ENCODE results near the gene TANGO2. TPM values are rescaled to one million over a fixed set of nuclear protein-coding genes. Genes with fewer than 3 reads are reported as not detected.

Gene TANGO2
- total RNA-seq, 2 experiments from 2014 or later = 40.7 to 41.2 TPM

GRCh38 chr22:19996694-19997384 lies 24.1 kb upstream of the TANGO2 start:
- no peak for DNase-seq
- POLR2A ChIA-PET = no interaction called here

GRCh38 chr22:19997561-19998231 lies 23.2 kb upstream of the TANGO2 start:
- Mint-ChIP-seq H3K4me3 (no peak overlapping the region), H3K4me1 (no peaks in the 10 kb centered on the region)

More at GRCh38 chr22:19996694-19997384, 24.1 kb upstream of the TANGO2 start:
- H3K27me3 Mint-ChIP-seq = peaks cover 8% of the 10 kb centered on the region
- H3K27ac Mint-ChIP-seq = no peak overlapping the region
- no peak overlapping the region for H3K4me3 Mint-ChIP-seq
- H3K36me3 Mint-ChIP-seq = no peaks in the 10 kb centered on the region
- H3K9me3 Mint-ChIP-seq = no peaks in the 10 kb centered on the region
- H3K4me1 Mint-ChIP-seq = no peaks in the 10 kb centered on the region
- no peak for ATAC-seq (ENCODE audit: low read depth)

GRCh38 chr22:19998232-19998951 lies 22.5 kb upstream of the TANGO2 start:
- H3K4me1 Mint-ChIP-seq = no peaks in the 10 kb centered on the region
- DNase-seq (no peak), ATAC-seq (ENCODE audit: low read depth) (no peak)
- peaks cover 13% of the 10 kb centered on the region for H3K27me3 Mint-ChIP-seq
- H3K9me3 Mint-ChIP-seq = peaks cover 5% of the 10 kb centered on the region
- peaks cover 4% of the 10 kb centered on the region for H3K36me3 Mint-ChIP-seq
- POLR2A ChIA-PET = no interaction called here
- no peak overlapping the region for H3K27ac Mint-ChIP-seq
- no peak overlapping the region for H3K4me3 Mint-ChIP-seq

More at GRCh38 chr22:19997561-19998231, 23.2 kb upstream of the TANGO2 start:
- H3K9me3 Mint-ChIP-seq = no peaks in the 10 kb centered on the region
- DNase-seq (no peak), ATAC-seq (ENCODE audit: low read depth) (no peak)
- no peak overlapping the region for H3K27ac Mint-ChIP-seq
- no peaks in the 10 kb centered on the region for H3K36me3 Mint-ChIP-seq
- POLR2A ChIA-PET = no interaction called here
- peaks cover 9% of the 10 kb centered on the region for H3K27me3 Mint-ChIP-seq

GRCh38 chr22:19998991-19999820 lies 21.7 kb upstream of the TANGO2 start:
- Mint-ChIP-seq H3K4me1 (no peaks in the 10 kb centered on the region), H3K4me3 (no peak overlapping the region), H3K9me3 (peaks cover 11% of the 10 kb centered on the region), H3K36me3 (peaks cover 4% of the 10 kb centered on the region), H3K27me3 (peaks cover 18% of the 10 kb centered on the region), H3K27ac (no peak overlapping the region)
- ATAC-seq (ENCODE audit: low read depth) = no peak
- POLR2A ChIA-PET = no interaction called here
- no peak for DNase-seq

GRCh38 chr22:20000246-20001081 lies 20.4 kb upstream of the TANGO2 start:
- POLR2A ChIA-PET = no interaction called here
- no peak overlapping the region for H3K27ac Mint-ChIP-seq
- peaks cover 11% of the 10 kb centered on the region for H3K9me3 Mint-ChIP-seq
- H3K36me3 Mint-ChIP-seq = peaks cover 4% of the 10 kb centered on the region
- ATAC-seq (ENCODE audit: low read depth) = no peak
- H3K4me1 Mint-ChIP-seq = no peaks in the 10 kb centered on the region
- peaks cover 21% of the 10 kb centered on the region for H3K27me3 Mint-ChIP-seq
- no peak for DNase-seq
- H3K4me3 Mint-ChIP-seq = no peak overlapping the region

GRCh38 chr22:20001082-20001638 lies 19.8 kb upstream of the TANGO2 start:
- Mint-ChIP-seq H3K4me1 (no peaks in the 10 kb centered on the region), H3K36me3 (peaks cover 4% of the 10 kb centered on the region), H3K27me3 (peaks cover 23% of the 10 kb centered on the region), H3K4me3 (no peak overlapping the region), H3K9me3 (peaks cover 11% of the 10 kb centered on the region), H3K27ac (no peak overlapping the region)
- POLR2A ChIA-PET = no interaction called here
- DNase-seq (no peak), ATAC-seq (ENCODE audit: low read depth) (no peak)

- H3K27me3 Mint-ChIP-seq = peaks cover 23% of the 10 kb centered on the region
- peaks cover 4% of the 10 kb centered on the region for H3K36me3 Mint-ChIP-seq
- peaks cover 11% of the 10 kb centered on the region for H3K9me3 Mint-ChIP-seq
- H3K4me1 Mint-ChIP-seq = no peaks in the 10 kb centered on the region
- no peak for DNase-seq
- POLR2A ChIA-PET = no interaction called here
- ATAC-seq (ENCODE audit: low read depth) = no peak
- H3K4me3 Mint-ChIP-seq = no peak overlapping the region
- no peak overlapping the region for H3K27ac Mint-ChIP-seq
These were observed 18.8 kb upstream of the TANGO2 start for GRCh38 chr22:20002128-20002527.

GRCh38 chr22:20002636-20003035 lies 18.3 kb upstream of the TANGO2 start:
- no peak for ATAC-seq (ENCODE audit: low read depth)
- POLR2A ChIA-PET = no interaction called here

GRCh38 chr22:20003304-20003703 lies 17.6 kb upstream of the TANGO2 start:
- Mint-ChIP-seq H3K4me1 (no peaks in the 10 kb centered on the region), H3K9me3 (peaks cover 11% of the 10 kb centered on the region), H3K4me3 (no peak overlapping the region), H3K27ac (no peak overlapping the region), H3K27me3 (peaks cover 23% of the 10 kb centered on the region), H3K36me3 (peaks cover 4% of the 10 kb centered on the region)
- DNase-seq (no peak), ATAC-seq (ENCODE audit: low read depth) (no peak)
- POLR2A ChIA-PET = no interaction called here

More at GRCh38 chr22:20002636-20003035, 18.3 kb upstream of the TANGO2 start:
- H3K4me3 Mint-ChIP-seq = no peak overlapping the region
- H3K27ac Mint-ChIP-seq = no peak overlapping the region
- peaks cover 23% of the 10 kb centered on the region for H3K27me3 Mint-ChIP-seq
- H3K9me3 Mint-ChIP-seq = peaks cover 11% of the 10 kb centered on the region
- H3K36me3 Mint-ChIP-seq = peaks cover 4% of the 10 kb centered on the region
- no peaks in the 10 kb centered on the region for H3K4me1 Mint-ChIP-seq
- DNase-seq = no peak

- POLR2A ChIA-PET = interaction anchor here (0.7 kb wide), 1 partner anchor 214 kb away, joined by 3 read pairs; no protein-coding TSS in a partner anchor
- Mint-ChIP-seq H3K27ac (no peak overlapping the region), H3K36me3 (peaks cover 4% of the 10 kb centered on the region), H3K27me3 (peaks cover 23% of the 10 kb centered on the region), H3K4me1 (no peaks in the 10 kb centered on the region), H3K4me3 (no peak overlapping the region), H3K9me3 (peaks cover 11% of the 10 kb centered on the region)
- ATAC-seq (ENCODE audit: low read depth) = no peak
- no peak for DNase-seq
These were observed 16.4 kb upstream of the TANGO2 start for GRCh38 chr22:20004464-20004863.

GRCh38 chr22:20008221-20008995 lies 12.5 kb upstream of the TANGO2 start:
- H3K27me3 Mint-ChIP-seq = peaks cover 10% of the 10 kb centered on the region
- peaks cover 6% of the 10 kb centered on the region for H3K9me3 Mint-ChIP-seq
- no peaks in the 10 kb centered on the region for H3K36me3 Mint-ChIP-seq
- no peak overlapping the region for H3K4me3 Mint-ChIP-seq
- H3K27ac Mint-ChIP-seq = no peak overlapping the region
- POLR2A ChIA-PET = no interaction called here
- no peak for ATAC-seq (ENCODE audit: low read depth)
- peaks cover 7% of the 10 kb centered on the region for H3K4me1 Mint-ChIP-seq
- DNase-seq = no peak

All from activated naive CD8-positive, alpha-beta T cell treated with anti-CD3 and anti-CD28 coated beads, Interleukin-2, amount 10 ng/mL, durations not matched to agents 7 days and 5 days (primary cell).